Measurements from ENCODE around the gene FAM20B.

The FAM20B gene

DNA sequence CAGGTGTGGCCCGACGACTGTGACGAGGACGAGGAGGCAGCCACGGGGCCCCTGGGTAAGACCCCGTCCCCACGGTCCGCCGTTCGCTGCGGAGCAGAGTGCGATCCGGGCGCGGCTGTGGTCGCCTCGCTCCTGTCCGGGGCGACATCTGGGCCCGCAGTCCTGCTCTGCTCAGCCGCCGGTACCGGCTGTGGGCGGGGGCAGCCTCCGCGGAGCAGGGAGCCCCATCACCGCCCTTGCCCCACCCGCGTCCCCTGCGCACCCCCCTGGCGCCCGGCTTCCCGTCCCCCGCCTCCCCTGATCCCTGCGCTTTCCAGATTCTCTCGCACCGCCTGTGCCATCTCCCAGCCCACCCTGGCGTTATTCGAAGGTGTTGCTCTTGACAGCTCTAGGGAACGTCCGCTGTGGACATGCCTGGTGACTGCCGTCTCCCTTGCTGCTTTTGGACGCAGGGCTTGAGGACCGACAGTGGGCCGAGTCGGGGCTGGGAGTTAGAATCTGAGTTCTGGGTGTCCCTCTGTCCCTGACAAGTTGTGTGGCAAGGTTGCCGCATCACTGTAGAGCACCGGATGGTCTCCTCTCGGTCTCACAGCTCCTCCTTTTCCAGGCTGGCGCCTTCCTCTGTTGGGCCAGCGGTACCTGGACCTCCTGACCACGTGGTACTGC lies 56.8 kb downstream of the FAM20B start:
- Mint-ChIP-seq H3K27ac (peak overlapping the region; percentile 98), H3K36me3 (ENCODE audit: low read depth) (peaks cover 18% of the 10 kb centered on the region), H3K4me1 (ENCODE audit: low read depth) (peaks cover 16% of the 10 kb centered on the region), H3K4me3 (peak overlapping the region; percentile 99), H3K27me3 (ENCODE audit: low read depth) (no peaks in the 10 kb centered on the region), H3K9me3 (no peaks in the 10 kb centered on the region)
- DNase-seq (ENCODE audit: low spot score), result peak; percentile 16

GRCh38 chr1:179082999-179083335 lies 57.3 kb downstream of the FAM20B start:
- Mint-ChIP-seq H3K36me3 (ENCODE audit: low read depth) (peaks cover 18% of the 10 kb centered on the region), H3K4me1 (ENCODE audit: low read depth) (peaks cover 16% of the 10 kb centered on the region), H3K9me3 (no peaks in the 10 kb centered on the region), H3K4me3 (peak overlapping the region; percentile 99), H3K27me3 (ENCODE audit: low read depth) (no peaks in the 10 kb centered on the region), H3K27ac (peak overlapping the region; percentile 98)
- peak; percentile 15 for DNase-seq (ENCODE audit: low spot score)

- Mint-ChIP-seq H3K4me1 (ENCODE audit: low read depth) (peaks cover 16% of the 10 kb centered on the region), H3K9me3 (no peaks in the 10 kb centered on the region), H3K36me3 (ENCODE audit: low read depth) (peaks cover 20% of the 10 kb centered on the region), H3K27me3 (ENCODE audit: low read depth) (no peaks in the 10 kb centered on the region), H3K27ac (peak overlapping the region; percentile 65), H3K4me3 (peak overlapping the region; percentile 99)
- DNase-seq (ENCODE audit: low spot score), result no peak
Observed at GRCh38 chr1:179083533-179083932, 57.8 kb downstream of the FAM20B start.

GRCh38 chr1:179087665-179088064 lies 62.0 kb downstream of the FAM20B start:
- Mint-ChIP-seq H3K4me1 (ENCODE audit: low read depth) (peaks cover 4% of the 10 kb centered on the region), H3K27me3 (ENCODE audit: low read depth) (no peaks in the 10 kb centered on the region), H3K9me3 (no peaks in the 10 kb centered on the region), H3K36me3 (ENCODE audit: low read depth) (peaks cover 32% of the 10 kb centered on the region), H3K27ac (no peak overlapping the region), H3K4me3 (no peak overlapping the region)
- no peak for DNase-seq (ENCODE audit: low spot score)

GRCh38 chr1:179089827-179090482 lies 64.3 kb downstream of the FAM20B start:
- Mint-ChIP-seq H3K27me3 (ENCODE audit: low read depth) (no peaks in the 10 kb centered on the region), H3K9me3 (no peaks in the 10 kb centered on the region), H3K4me1 (ENCODE audit: low read depth) (no peaks in the 10 kb centered on the region), H3K27ac (no peak overlapping the region), H3K4me3 (no peak overlapping the region), H3K36me3 (ENCODE audit: low read depth) (peaks cover 39% of the 10 kb centered on the region)
- no peak for DNase-seq (ENCODE audit: low spot score)

GRCh38 chr1:179090522-179090921 lies 64.8 kb downstream of the FAM20B start:
- H3K36me3 Mint-ChIP-seq (ENCODE audit: low read depth), result peaks cover 38% of the 10 kb centered on the region
- H3K9me3 Mint-ChIP-seq, result no peaks in the 10 kb centered on the region
- no peaks in the 10 kb centered on the region for H3K27me3 Mint-ChIP-seq (ENCODE audit: low read depth)
- H3K4me1 Mint-ChIP-seq (ENCODE audit: low read depth), result no peaks in the 10 kb centered on the region
- H3K4me3 Mint-ChIP-seq, result no peak overlapping the region
- H3K27ac Mint-ChIP-seq, result no peak overlapping the region
- DNase-seq (ENCODE audit: low spot score), result no peak

DNA sequence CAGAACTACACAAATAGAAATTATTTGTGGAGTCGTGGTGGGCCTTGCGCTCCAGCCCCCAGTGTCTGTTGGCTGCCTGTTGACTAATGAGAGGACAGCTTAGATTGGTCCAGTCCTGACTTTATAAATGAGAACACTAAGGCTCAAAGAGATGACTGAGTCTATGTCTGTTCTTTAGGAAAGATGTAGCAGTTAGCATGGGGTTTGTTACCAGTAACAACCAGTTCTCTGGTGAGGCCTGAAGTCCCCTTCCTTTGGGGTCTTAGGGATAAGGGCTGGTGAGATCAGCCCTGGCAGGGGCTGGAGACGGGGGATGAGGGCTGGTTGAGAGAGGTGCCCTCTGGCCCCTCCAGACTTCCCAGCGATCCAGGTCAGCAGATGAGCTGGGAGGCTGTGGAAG lies 65.2 kb downstream of the FAM20B start:
- Mint-ChIP-seq H3K4me1 (ENCODE audit: low read depth) (no peaks in the 10 kb centered on the region), H3K27me3 (ENCODE audit: low read depth) (no peaks in the 10 kb centered on the region), H3K36me3 (ENCODE audit: low read depth) (peaks cover 37% of the 10 kb centered on the region), H3K4me3 (no peak overlapping the region), H3K27ac (no peak overlapping the region), H3K9me3 (no peaks in the 10 kb centered on the region)
- DNase-seq (ENCODE audit: low spot score), result no peak

DNA sequence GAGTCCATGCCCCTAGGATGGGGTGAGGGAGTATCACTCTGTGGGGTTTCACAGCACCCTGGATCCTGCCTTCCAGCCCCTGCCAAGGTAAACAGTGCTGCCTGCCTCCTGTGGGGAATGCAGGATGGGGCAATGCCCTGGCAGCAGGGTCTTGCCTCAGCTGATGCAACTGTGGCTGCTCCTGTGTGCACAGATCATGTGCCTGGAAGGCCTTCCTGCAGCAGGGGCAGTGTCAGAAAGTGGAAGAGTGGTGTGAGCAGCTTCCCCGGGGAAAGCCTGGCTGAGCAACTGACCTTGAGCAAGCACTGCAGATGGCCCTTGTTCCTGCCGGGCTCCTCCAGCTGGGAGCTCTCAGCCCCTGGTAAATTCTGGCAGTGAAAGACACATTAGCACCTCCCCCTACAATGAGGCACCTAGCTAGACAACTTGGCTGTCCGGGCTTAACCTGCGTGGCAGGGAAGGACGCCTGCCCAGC lies 66.0 kb downstream of the FAM20B start:
- Mint-ChIP-seq H3K4me3 (no peak overlapping the region), H3K36me3 (ENCODE audit: low read depth) (peaks cover 36% of the 10 kb centered on the region), H3K27ac (no peak overlapping the region), H3K27me3 (ENCODE audit: low read depth) (no peaks in the 10 kb centered on the region), H3K9me3 (no peaks in the 10 kb centered on the region), H3K4me1 (ENCODE audit: low read depth) (no peaks in the 10 kb centered on the region)
- DNase-seq (ENCODE audit: low spot score), result no peak

DNA sequence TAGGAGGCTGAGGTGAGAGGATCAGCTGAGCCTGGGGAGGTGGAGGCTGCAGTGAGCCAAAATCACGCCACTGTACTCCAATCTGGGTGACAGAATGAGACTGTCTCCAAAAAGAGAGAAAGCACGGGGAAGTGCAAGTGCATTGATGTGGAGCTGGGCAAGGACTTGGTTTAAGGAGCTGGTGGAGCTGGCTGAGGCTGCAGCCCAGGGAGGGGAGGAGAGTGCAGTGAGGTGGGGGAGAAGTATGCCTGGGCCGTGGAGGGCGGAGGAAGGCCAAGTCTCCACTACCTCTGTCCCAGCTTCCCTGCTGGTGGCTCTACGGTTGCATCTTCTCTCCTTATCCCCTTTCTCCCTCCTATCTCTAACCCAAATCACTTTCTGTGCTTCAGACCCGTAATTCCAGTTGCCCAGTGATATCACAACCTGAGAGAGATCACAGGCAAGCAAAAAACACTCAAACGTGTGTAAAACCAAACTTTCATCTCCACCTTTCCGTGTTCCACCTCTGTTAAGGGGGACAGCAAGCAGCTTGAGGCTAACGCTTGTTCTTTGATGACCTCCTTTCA lies 67.3 kb downstream of the FAM20B start:
- no peak for DNase-seq (ENCODE audit: low spot score)
- H3K27me3 Mint-ChIP-seq (ENCODE audit: low read depth), result no peaks in the 10 kb centered on the region
- H3K9me3 Mint-ChIP-seq, result no peaks in the 10 kb centered on the region
- H3K36me3 Mint-ChIP-seq (ENCODE audit: low read depth), result peaks cover 40% of the 10 kb centered on the region
- no peak overlapping the region for H3K4me3 Mint-ChIP-seq
- no peak overlapping the region for H3K27ac Mint-ChIP-seq
- no peaks in the 10 kb centered on the region for H3K4me1 Mint-ChIP-seq (ENCODE audit: low read depth)

DNA sequence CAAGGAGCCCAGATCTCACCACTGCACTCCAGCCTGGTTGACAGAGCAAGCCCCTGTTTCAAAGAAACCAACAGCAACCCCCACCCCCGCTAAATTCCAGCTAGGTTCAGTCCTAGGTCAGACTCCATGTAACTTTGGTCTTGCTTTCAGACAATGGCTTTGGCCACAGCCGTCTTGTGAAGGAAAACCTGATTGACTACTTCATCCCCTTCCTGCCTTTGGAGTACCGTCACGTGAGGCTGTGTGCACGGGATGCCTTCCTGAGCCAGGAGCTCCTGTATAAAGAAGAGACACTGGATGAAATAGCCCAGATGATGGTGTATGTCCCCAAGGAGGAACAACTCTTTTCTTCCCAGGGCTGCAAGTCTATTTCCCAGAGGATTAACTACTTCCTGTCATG lies 69.1 kb downstream of the FAM20B start:
- no peaks in the 10 kb centered on the region for H3K4me1 Mint-ChIP-seq (ENCODE audit: low read depth)
- DNase-seq (ENCODE audit: low spot score), result no peak
- no peak overlapping the region for H3K27ac Mint-ChIP-seq
- H3K36me3 Mint-ChIP-seq (ENCODE audit: low read depth), result peaks cover 33% of the 10 kb centered on the region
- no peaks in the 10 kb centered on the region for H3K9me3 Mint-ChIP-seq
- no peak overlapping the region for H3K4me3 Mint-ChIP-seq
- no peaks in the 10 kb centered on the region for H3K27me3 Mint-ChIP-seq (ENCODE audit: low read depth)

DNA sequence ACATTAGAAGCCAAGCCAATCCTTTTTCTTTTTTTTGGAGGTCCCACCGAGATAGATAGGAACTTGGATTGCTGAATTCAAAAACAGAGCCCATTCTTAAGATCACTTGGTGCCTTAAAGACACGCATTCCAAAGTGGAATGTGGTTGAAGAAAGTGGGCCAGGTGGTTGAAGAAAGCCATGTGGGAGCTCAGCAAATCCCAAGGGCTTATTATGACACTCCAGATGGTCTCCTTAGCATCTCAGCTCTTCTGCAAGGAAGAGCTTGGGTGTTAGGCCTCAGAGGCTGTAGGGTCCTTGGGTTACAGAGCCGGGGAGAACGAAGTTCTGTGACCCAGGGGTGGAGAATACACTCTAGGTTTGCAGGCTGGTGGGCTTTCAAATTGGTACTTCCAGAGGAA lies 69.7 kb downstream of the FAM20B start:
- H3K9me3 Mint-ChIP-seq, result no peaks in the 10 kb centered on the region
- no peak overlapping the region for H3K27ac Mint-ChIP-seq
- H3K4me3 Mint-ChIP-seq, result no peak overlapping the region
- peaks cover 33% of the 10 kb centered on the region for H3K36me3 Mint-ChIP-seq (ENCODE audit: low read depth)
- DNase-seq (ENCODE audit: low spot score), result no peak
- H3K27me3 Mint-ChIP-seq (ENCODE audit: low read depth), result no peaks in the 10 kb centered on the region
- no peaks in the 10 kb centered on the region for H3K4me1 Mint-ChIP-seq (ENCODE audit: low read depth)

DNA sequence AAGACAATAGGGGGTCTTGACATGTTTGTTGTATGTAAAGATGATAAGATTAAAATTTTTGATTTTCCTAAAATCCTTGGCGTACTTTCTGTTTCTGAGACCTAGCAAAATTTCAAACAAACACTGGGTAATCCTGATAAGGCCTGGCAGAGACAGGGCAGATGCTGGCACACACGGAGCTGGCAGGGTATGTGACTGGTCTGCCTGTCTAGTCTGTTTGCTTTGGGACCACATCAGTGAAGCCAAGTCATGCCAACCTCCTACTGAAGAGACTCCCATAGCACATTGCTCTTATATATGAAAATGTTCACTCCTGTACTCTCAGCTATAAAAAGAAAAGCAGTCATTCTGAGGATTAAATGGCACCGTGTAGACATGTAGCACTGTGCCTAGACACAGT lies 70.2 kb downstream of the FAM20B start:
- no peak for DNase-seq (ENCODE audit: low spot score)
- H3K4me1 Mint-ChIP-seq (ENCODE audit: low read depth), result no peaks in the 10 kb centered on the region
- H3K9me3 Mint-ChIP-seq, result no peaks in the 10 kb centered on the region
- H3K4me3 Mint-ChIP-seq, result no peak overlapping the region
- peaks cover 31% of the 10 kb centered on the region for H3K36me3 Mint-ChIP-seq (ENCODE audit: low read depth)
- no peak overlapping the region for H3K27ac Mint-ChIP-seq
- H3K27me3 Mint-ChIP-seq (ENCODE audit: low read depth), result no peaks in the 10 kb centered on the region

DNA sequence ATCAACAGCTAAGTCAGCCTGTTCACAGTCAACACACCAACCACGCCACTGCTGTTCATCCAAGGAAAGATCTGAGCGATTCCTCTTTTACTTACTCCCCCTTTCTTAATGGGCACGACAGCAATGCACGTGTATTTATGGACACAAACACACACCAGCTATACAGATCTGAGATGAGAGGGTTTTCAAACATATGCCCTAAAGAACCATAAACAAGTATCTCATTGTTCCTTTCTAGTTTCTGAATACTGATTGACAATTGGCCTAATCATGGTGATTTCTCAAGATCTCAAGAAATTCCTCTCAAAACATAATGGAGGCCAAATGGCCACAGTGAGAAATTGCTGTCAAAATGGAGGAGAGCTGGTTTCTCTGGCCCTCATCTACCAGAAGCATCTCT lies 74.2 kb downstream of the FAM20B start:
- DNase-seq (ENCODE audit: low spot score), result no peak
- H3K4me1 Mint-ChIP-seq (ENCODE audit: low read depth), result no peaks in the 10 kb centered on the region
- no peaks in the 10 kb centered on the region for H3K9me3 Mint-ChIP-seq
- no peak overlapping the region for H3K4me3 Mint-ChIP-seq
- H3K27me3 Mint-ChIP-seq (ENCODE audit: low read depth), result no peaks in the 10 kb centered on the region
- peaks cover 10% of the 10 kb centered on the region for H3K36me3 Mint-ChIP-seq (ENCODE audit: low read depth)
- no peak overlapping the region for H3K27ac Mint-ChIP-seq

GRCh38 chr1:179101566-179101965 lies 75.9 kb downstream of the FAM20B start:
- Mint-ChIP-seq H3K27ac (no peak overlapping the region), H3K9me3 (no peaks in the 10 kb centered on the region), H3K4me1 (ENCODE audit: low read depth) (no peaks in the 10 kb centered on the region), H3K4me3 (no peak overlapping the region), H3K36me3 (ENCODE audit: low read depth) (peaks cover 5% of the 10 kb centered on the region), H3K27me3 (ENCODE audit: low read depth) (no peaks in the 10 kb centered on the region)
- no peak for DNase-seq (ENCODE audit: low spot score)

Measured in T-helper 2 cell treated with Interferon-gamma antibody and Interleukin-4, amounts not matched to agents 5 μg/mL and 100 μg/mL, for 36 hours (primary cell).